Lung microvascular endothelial cell (primary cell): Measurements from ENCODE around the gene TRIM3. TPM values are rescaled to one million over a fixed set of nuclear protein-coding genes. Genes with fewer than 3 reads are reported as not detected.
A peak's percentile ranks its signal among the peaks of the same experiment; 100 is the strongest.

Source experiments
- DNase-seq, 2 donors: peaks; one replicate each; pipeline versions ENCODE4 v3.0.0 to v3.0.0-alpha.2; 2010; ENCODE audit warnings: low read depth in 2 of 2
- total RNA-seq: library from RNA; depleted of rRNA; stranded (reverse); fragments of >200 nt; gene quantifications from 2 replicates; pipeline ENCODE4 v1.2.1, GENCODE V29; 2014

Gene TRIM3
- total RNA-seq, 1 donor from 2014 or later: 21.6 TPM

- DNase-seq: no peak
Observed at GRCh38 chr11:6480299-6480914, 6.7 kb upstream of the TRIM3 start.

DNA sequence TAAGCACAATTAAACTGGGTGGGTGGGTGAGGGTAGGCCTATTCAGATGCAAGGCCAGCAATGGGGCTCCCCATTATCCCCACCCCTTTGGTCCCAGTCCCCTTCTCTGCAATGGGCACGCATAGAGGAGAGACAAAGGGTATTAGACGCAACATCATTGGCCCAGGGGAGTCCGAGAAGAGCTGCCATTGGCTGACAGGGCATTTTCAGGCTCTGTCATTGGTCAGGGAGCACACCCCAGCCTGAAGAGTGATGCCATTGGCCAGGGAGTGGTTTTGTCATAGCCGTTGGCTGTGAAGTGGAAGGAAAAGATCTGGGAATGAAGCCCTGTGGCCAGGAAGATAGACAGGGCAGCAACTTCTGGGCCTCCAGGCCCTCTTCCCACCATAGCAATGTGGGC is 2.8 kb upstream of the TRIM3 start:
- DNase-seq: no peak

GRCh38 chr11:6475936-6476335 is 2.2 kb upstream of the TRIM3 start:
- DNase-seq: peak in 1 of 2 donors; percentile 25

DNA sequence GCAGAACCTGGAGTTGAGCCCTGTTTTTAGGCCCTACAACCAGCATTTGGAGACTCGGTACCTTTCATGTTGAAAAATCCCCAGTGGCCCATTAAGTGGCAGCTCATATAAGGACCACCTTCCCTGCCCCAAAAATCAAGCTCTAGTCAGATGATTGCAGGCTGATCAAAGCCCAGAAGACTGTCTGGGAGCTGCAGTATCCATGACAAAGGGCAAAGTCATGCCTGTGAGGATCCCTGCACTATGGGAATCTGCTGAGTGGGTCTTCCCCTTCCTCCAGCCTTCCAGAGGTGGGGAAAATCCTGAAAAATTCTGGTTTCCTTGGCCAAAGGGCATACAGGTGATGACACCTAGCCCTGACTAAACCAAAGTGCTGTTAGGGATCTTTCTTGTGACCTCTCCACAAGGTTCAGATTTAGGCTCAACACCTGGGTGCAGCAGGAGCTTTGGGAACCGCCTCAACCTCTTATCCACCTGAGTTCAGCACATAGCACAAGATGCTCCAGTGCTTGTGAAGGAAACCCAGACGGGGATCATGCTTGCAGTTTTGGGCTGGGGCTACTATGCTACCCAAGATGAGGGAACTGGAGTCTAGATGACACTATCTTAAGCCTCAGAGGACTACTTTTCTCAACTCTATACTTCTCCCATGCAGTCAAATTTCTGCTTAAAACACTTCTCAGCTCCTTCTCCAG is 1.2 kb upstream of the TRIM3 start:
- no peak for DNase-seq

- DNase-seq: no peak
Observed at GRCh38 chr11:6474413-6474792, 662 bp upstream of the TRIM3 start.

DNA sequence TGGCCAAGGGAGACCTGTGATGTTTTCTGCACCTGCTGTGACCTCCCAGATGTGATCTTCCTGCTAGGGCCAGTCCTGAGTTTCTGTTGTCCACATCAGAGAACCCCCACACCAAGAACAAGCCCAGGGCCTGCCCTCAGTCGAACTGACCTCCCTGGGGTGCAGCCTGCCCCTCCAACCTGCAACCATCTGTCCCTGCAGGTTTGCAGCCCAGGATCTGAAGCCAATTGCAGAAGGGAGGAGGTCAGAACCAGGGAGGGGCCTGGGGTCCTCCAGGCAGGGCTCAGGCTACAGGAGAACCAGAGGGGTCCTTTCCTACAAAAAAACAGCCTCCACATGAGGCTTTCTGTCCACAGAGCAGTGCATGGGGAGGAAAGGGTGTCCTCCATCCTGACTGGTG is 807 bp downstream of the TRIM3 start:
- DNase-seq: no peak

DNA sequence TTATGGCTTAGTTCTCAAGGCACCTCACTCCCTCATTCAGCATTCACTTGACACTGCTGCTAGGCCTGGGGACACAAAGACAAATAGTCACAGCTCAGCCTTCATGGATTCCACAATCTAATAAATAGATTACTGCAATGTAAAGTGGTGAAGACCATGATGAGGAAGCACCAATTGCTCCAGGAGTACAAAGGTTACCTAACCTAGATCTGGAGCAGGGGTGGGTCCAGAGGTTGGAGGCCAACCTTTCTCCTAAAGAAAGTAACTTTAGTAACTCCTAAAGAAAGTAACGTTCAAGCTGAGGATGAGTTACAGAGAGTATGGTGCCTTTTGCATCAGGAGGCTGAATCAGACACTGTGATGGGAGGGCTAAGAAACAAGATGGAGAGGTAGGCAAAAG is 4.1 kb downstream of the TRIM3 start:
- no peak for DNase-seq

DNA sequence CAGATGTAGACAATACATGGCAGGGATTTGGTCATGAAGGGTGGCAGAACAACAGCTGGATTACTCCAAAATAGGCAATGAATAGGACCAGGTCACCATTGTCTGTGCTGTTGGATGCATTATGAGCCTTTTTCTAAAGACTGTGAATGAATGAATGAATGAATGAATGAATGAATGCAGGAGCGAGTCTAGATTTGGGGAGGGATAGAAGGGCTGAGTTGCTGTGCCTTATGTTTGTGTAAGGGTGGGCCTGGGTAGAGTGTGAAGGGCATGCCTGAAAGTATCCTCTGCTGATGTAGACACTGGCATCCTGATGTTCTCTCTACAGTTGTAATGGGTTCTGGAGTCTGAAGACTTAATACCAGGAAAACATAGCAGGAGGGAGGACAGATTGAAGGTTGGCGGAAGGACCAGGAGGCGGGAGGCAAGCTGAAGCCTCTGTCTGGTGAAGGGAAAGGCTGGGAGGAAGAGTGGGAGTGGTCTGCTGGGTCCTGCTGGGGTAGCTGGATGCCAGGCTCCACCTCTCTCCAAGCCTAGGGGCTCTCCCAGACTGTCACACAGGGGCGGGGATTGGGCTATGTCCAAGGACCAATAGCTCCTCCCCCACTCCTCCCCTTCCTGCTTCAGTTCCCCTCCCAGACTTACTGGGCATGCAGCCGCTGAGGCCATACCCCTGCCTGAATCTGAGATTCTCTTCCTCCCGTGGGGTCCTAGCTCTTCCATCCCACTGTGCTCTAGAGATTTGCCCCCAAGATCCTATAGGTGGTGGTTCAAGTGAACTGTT is 4.8 kb downstream of the TRIM3 start:
- peak; percentile 94 to 95 for DNase-seq

- DNase-seq: no peak
Observed at GRCh38 chr11:6459099-6459450, 14.7 kb downstream of the TRIM3 start.

DNA sequence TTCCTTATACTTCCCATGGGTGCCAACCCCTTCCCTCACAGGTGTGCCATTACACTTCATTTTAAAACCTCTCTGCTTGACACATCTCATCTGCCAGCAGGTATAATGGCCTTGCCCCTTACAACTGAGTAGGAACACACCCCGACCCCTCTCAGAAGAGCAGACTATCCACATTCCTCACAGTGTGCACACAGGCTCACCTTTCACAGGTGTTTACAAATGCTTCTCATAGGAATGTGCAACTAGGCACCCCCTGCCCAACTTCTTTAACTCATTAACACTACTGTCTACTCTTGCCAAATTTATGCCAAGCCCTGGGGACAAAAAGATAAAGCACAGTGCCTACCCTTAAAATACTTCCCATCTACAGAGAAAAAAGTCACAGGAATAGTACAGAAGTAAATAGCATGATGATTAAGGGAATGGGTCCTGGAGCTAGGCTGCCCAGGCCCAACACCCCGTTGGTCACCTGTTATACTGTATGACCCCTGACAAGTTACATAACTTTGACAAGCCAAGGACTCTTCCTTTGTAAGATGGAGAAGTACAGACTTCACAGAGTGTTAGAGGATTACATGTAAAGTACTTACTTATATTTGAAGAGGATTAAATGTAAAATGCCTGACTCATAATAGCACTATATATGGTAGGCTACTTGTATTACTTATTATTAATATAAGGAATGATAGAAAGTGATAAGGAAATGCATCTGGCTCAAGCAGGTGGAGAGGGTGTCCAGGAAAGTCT is 15.2 kb downstream of the TRIM3 start:
- DNase-seq: no peak

DNA sequence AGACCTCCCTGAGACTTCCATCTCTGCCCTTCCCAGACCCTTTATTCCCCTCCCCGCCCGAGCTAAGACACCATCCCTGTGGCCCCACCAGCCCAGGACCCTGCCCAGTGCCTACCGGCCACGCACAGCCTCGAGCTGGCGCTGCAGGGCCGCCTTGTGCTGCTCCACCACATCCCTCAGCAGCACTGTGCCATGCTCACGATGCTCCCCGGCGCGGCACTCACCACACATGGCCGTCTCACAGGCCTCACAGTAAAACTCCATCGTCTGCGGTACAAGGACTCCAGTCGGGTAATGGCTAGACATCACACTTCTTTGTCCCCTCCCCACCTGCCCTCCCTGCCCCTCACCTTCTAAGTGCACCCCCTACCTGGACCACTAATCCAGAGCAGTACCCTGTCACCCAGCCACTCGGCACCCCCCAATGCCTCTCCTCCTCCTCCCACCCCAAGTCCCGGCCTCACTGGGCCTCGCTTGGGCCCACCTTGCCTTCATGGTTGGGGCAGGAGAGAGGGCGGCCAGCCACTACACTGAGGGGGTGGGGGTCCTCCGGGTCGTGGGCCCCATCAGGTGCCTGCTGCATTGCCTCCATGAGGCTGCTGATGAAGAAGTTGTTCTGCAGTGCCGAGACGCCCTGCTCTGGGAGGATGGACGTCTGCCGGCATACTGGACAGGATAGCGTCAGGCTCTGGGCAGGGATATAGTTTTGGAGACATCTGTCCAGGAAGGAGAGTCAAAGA is 16.0 kb downstream of the TRIM3 start:
- no peak for DNase-seq

DNA sequence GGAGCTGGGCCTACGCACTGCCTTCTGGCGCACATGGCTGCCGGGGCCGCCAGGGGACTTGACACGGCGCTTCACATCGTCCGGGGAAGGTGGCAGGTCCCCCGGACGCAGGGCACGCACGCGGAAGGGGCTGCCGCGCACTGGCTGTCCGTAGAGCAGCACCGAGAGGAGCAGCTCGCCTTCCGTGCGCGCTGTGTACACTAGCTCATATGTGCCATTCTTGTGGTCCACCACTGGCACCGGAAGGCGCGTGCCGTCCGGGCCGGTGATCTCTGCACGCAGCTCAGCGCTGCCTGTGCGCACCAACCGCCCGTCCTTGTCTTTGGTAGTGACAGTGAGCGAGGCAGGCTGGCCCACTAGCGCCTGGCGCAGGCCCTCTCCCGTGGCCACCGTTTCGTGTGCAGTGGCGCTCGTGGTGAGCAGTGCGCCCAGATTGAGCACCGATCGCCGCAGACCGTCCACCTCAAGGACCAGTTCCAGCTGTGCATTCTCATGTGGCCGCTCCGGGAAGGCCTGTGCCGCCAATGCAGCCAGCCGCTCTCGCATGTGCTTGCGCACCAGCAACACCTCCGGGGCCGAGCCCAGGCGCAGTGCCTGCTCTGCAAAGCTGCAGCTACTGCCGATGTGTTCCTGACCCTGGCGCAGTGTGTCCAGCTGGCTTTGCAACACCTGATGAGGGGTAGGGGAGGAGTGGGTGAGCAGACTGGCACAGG is 17.2 kb downstream of the TRIM3 start:
- DNase-seq: no peak

DNA sequence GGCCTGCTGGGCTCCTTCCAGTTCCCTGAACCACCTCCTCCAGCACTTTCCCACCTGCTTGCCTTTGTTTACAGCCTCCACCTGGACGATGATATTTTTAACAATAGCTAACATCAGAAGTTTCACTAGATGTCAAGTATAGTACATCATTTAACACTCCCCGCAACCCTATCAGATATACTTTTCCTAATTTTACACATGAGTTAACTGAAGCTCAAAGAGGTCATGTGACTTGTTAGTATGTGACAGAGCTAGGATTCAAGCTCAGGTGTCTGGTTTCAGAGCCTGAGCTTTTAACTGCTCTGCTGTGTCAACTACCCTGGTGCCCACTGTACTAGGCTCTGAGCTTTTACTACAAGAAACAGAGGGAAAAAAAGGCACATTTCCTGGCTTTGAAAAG is 18.7 kb downstream of the TRIM3 start:
- no peak for DNase-seq

- no peak for DNase-seq
Observed at GRCh38 chr11:6453152-6453551, 20.6 kb downstream of the TRIM3 start.

GRCh38 chr11:6452219-6452618 is 21.5 kb downstream of the TRIM3 start:
- DNase-seq: no peak

DNA sequence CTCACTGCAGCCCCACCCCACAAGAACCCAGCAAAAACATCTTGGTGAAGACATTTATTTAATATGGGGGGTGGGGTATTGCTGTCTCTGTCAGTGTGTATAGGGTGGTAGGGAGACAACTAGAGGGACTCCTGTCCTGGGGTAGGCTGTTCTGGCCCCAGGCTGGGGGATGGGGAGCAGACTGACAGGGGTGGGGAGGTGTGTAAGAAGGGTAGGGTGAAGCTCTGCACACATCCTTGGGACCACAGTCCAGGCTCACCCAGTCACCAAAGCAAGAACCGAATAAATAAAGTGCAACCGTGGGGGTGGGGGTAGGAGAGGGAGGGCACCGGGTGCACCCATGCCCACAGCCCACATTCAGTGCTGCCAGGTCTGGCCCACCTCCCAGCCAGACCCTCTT is 25.2 kb downstream of the TRIM3 start:
- no peak for DNase-seq

- DNase-seq: peak; percentile 58 to 67
Observed at GRCh38 chr11:6443269-6444003, 30.3 kb downstream of the TRIM3 start.

DNA sequence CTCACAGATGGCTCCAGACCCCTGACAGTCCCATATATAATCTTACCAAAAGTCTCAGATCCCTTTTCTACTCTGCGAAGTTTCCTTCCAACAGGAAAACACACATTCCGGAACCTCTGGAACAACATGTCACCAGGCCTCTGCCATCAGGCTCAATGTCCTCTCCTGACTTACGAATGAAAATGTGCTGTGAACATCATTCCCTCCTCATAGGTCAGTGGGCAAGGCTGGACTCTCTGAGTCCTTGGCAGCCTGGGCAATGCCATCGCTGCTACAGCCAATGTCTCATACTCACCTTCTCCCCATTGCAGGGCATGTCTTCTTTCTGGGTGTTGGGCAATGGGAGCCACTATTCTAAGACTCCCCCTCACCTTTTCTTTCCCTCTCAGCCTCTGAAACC is 31.3 kb downstream of the TRIM3 start:
- DNase-seq: no peak

- no peak for DNase-seq
Observed at GRCh38 chr11:6440906-6441358, 32.8 kb downstream of the TRIM3 start, which contains the start of gene HPX. HPX (minus strand) TSS chr11:6440987; CDS start chr11:6440963, 24 bp downstream.
